ENCODE measurements around the gene ZNF212. TPM values are rescaled to one million over a fixed set of nuclear protein-coding genes. Genes with fewer than 3 reads are reported as not detected.

Gene ZNF212
- total and polyA plus RNA-seq, 9 of the 15 experiments (the other 6 are each of a cell fraction or from before 2014, with no cell fraction given): 1.8 to 21.4 (median 7.2) TPM

- TF ChIP-seq ZBTB2 (IDR thresholded peaks at IDR 0.05): peak; percentile 61; the same call in 1 of the 2 replicates
- peak; percentile 77; the same call in 1 of the 2 replicates for TF ChIP-seq TRIM28 (IDR thresholded peaks at IDR 0.05)
- no peak for TF ChIP-seq PKNOX1 (IDR thresholded peaks at IDR 0.05)
- no peak for TF ChIP-seq STAT5B (CRISPR knock-in tag; IDR thresholded peaks at IDR 0.05)
- TF ChIP-seq ZNF41 (CRISPR knock-in tag; conservative IDR thresholded peaks at IDR 0.05): no peak
- no peak for TF ChIP-seq ATF1 (CRISPR knock-in tag; IDR thresholded peaks at IDR 0.05)
- TF ChIP-seq ATF1 (tag; IDR thresholded peaks at IDR 0.05): peak; percentile 67
- peak; percentile 71 for TF ChIP-seq THAP12 (CRISPR knock-in tag; IDR thresholded peaks at IDR 0.05)
- 0 out of 2 replicates have a peak, but pooled peaks have one; percentile 16 for TF ChIP-seq ZBTB17 (CRISPR knock-in tag; IDR thresholded peaks at IDR 0.05)
- no peak for TF ChIP-seq PCBP1 (IDR thresholded peaks at IDR 0.05; ENCODE audit: low read depth, low read length, poor library complexity, severe bottlenecking)
- TF ChIP-seq ZBTB12 (CRISPR knock-in tag; IDR thresholded peaks at IDR 0.05): no peak
- TF ChIP-seq PHF21A (IDR thresholded peaks at IDR 0.05; ENCODE audit: borderline replicate concordance, low read depth): peak; percentile 75; the same call in 1 of the 2 replicates
- TF ChIP-seq XRCC4 (IDR thresholded peaks at IDR 0.05; ENCODE audit: extremely low read depth, insufficient read depth, insufficient read length): no peak
- TF ChIP-seq NCOA4 (IDR thresholded peaks at IDR 0.05; ENCODE audit: partially characterized antibody): no peak
- no peak for TF ChIP-seq CREB3 (tag; conservative IDR thresholded peaks at IDR 0.05; ENCODE audit: low read depth)
- no peak for TF ChIP-seq ZEB2 (IDR thresholded peaks at IDR 0.05)
- no peak for TF ChIP-seq BRD4 (IDR thresholded peaks at IDR 0.05)
- TF ChIP-seq ZBED1 (IDR thresholded peaks at IDR 0.05): 0 out of 2 replicates have a peak, but pooled peaks have one; percentile 35
- TF ChIP-seq TCF7 (IDR thresholded peaks at IDR 0.05; ENCODE audit: borderline replicate concordance): peak; percentile 84; the same call in 1 of the 2 replicates
- no peak for TF ChIP-seq RFX7 (CRISPR knock-in tag; IDR thresholded peaks at IDR 0.05)
Observed at GRCh38 chr7:149195180-149196150, 44.0 kb upstream of the ZNF212 start, which contains the start of gene ZNF282 (continued).

Measured in K562 (cell line).